Measurements from ENCODE around the gene PYCARD. TPM values are rescaled to one million over a fixed set of nuclear protein-coding genes. Genes with fewer than 3 reads are reported as not detected.

The PYCARD gene
- total and polyA plus RNA-seq, 10 of the 15 experiments (the other 5 are each of a cell fraction or from before 2014, with no cell fraction given) = 5.1 to 106 (median 45.9) TPM

- no peak overlapping the region for H3K4me3 ChIP-seq
- intact Hi-C loops (cut with micrococcal nuclease; ENCODE audit: unreplicated experiment) (no loop called here), in situ Hi-C loops (cut with MboI) (no loop called here)
- no peaks in the 10 kb centered on the region for H3K9me3 ChIP-seq (replicated peaks; ENCODE audit: control insufficient read depth, insufficient read depth, low read length)
- WGBS (ENCODE audit: insufficient coverage, insufficient replicate concordance, low lambda C conversion rate, missing lambda C conversion rate) = 97% methylated on average over 17 of the region's 17 CpGs
- CTCF ChIA-PET = interaction anchor here (1.2 kb wide), 1 partner anchor 9 kb away, joined by 3 read pairs; no protein-coding TSS in a partner anchor
- no peak overlapping the region; the same call in 1 of the 2 replicates for H3K27ac ChIP-seq (ENCODE audit: control insufficient read depth, insufficient read depth)
- no peaks in the 10 kb centered on the region for H3K27me3 ChIP-seq (replicated peaks in 1 of 2; ENCODE audit: control insufficient read depth in 2 of 2, insufficient read depth in 2 of 2, low read length in 1 of 2)
- RAD21 ChIA-PET (ENCODE audit: unreplicated experiment) = interaction anchor here (1.6 kb wide), 1 partner anchor 11 kb away, joined by 5 read pairs; the partner anchor contains the start of gene PYCARD
- BruUV-seq (replicated peaks) = no TSS peak
- H3K4me2 ChIP-seq (ENCODE audit: control insufficient read depth, insufficient read depth) = no peak overlapping the region
- SMC1A ChIA-PET (ENCODE audit: uncharacterized antibody, unreplicated experiment) = no interaction called here
- H2AFZ ChIP-seq (ENCODE audit: control insufficient read depth, low read depth, low read length) = no peak overlapping the region
- no peak for ATAC-seq
- no peaks in the 10 kb centered on the region; the same call in 1 of the 2 replicates for H4K20me1 ChIP-seq (ENCODE audit: control insufficient read depth, insufficient read depth)
- H3K79me2 ChIP-seq (ENCODE audit: control insufficient read depth, insufficient read depth, low read length) = peaks cover 30% of the 10 kb centered on the region
- no peak for DNase-seq (ENCODE audit: low read depth, low spot score)
- POLR2A ChIA-PET = interaction anchor here (0.8 to 1.4 kb wide), 2 partner anchors 10 to 12 kb away, joined by 4 read pairs; partner anchors contain the start of gene PYCARD
- TF ChIP-seq MXI1 (IDR thresholded peaks at IDR 0.05; ENCODE audit: low read depth, low read length) = no peak
- no peak for TF ChIP-seq CREB1 (IDR thresholded peaks at IDR 0.05; ENCODE audit: low read depth)
- peak; percentile 63; the same call in 1 of the 2 replicates for TF ChIP-seq POLR2AphosphoS5 (IDR thresholded peaks at IDR 0.05; ENCODE audit: low read length)
- TF ChIP-seq BACH1 (IDR thresholded peaks at IDR 0.05; ENCODE audit: borderline replicate concordance) = 0 out of 2 replicates have a peak, but pooled peaks have one; percentile 61
- peaks cover 35 to 79% of the 10 kb centered on the region in 2 experiments for H3K36me3 ChIP-seq (ENCODE audit: control insufficient read depth in 2 of 2, insufficient read depth in 2 of 2, low read length in 1 of 2)
- no peak overlapping the region for H3K9ac ChIP-seq (ENCODE audit: control insufficient read depth, insufficient read depth, low read length)
- FAIRE-seq = no peak
- H3K4me1 ChIP-seq (ENCODE audit: control insufficient read depth, insufficient read depth, low read length) = peaks cover 4% of the 10 kb centered on the region
These were observed 11.6 kb downstream of the PYCARD start for GRCh38 chr16:31190818-31191444.

GRCh38 chr16:31190061-31190460 lies 12.5 kb downstream of the PYCARD start:
- ChIA-PET RAD21 (ENCODE audit: unreplicated experiment) (interaction anchor here (0.9 to 1.6 kb wide), 2 partner anchors 12 to 13 kb away, joined by 3 to 5 read pairs; partner anchors contain the start of gene PYCARD), SMC1A (ENCODE audit: uncharacterized antibody, unreplicated experiment) (interaction anchor here (0.6 to 1.1 kb wide), 3 partner anchors 9 to 13 kb away, joined by 3 read pairs; partner anchors contain the start of gene PYCARD), POLR2A (interaction anchor here (0.5 to 1.4 kb wide), 4 partner anchors 11 to 169 kb away, joined by 4 to 6 read pairs (median 4); partner anchors contain the start of gene PYCARD), CTCF (interaction anchor here (1.2 kb wide), 2 partner anchors 25 to 195 kb away, joined by 3 read pairs; no protein-coding TSS in a partner anchor)
- DNase-seq (ENCODE audit: low read depth, low spot score) = no peak
- Histone ChIP-seq H3K27me3 (replicated peaks in 1 of 2; ENCODE audit: control insufficient read depth in 2 of 2, insufficient read depth in 2 of 2, low read length in 1 of 2) (no peaks in the 10 kb centered on the region), H3K36me3 (ENCODE audit: control insufficient read depth in 2 of 2, insufficient read depth in 2 of 2, low read length in 1 of 2) (peaks cover 40 to 80% of the 10 kb centered on the region in 2 experiments), H4K20me1 (ENCODE audit: control insufficient read depth, insufficient read depth) (no peaks in the 10 kb centered on the region; the same call in 1 of the 2 replicates), H3K9me3 (replicated peaks; ENCODE audit: control insufficient read depth, insufficient read depth, low read length) (no peaks in the 10 kb centered on the region), H3K4me1 (ENCODE audit: control insufficient read depth, insufficient read depth, low read length) (peaks cover 4% of the 10 kb centered on the region), H3K9ac (ENCODE audit: control insufficient read depth, insufficient read depth, low read length) (no peak overlapping the region), H3K4me2 (ENCODE audit: control insufficient read depth, insufficient read depth) (no peak overlapping the region), H2AFZ (ENCODE audit: control insufficient read depth, low read depth, low read length) (no peak overlapping the region), H3K4me3 (no peak overlapping the region), H3K27ac (ENCODE audit: control insufficient read depth, insufficient read depth) (no peak overlapping the region), H3K79me2 (ENCODE audit: control insufficient read depth, insufficient read depth, low read length) (peaks cover 38% of the 10 kb centered on the region)
- no peak for ATAC-seq
- WGBS (ENCODE audit: insufficient coverage, insufficient replicate concordance, low lambda C conversion rate, missing lambda C conversion rate) = 96% methylated on average over 12 of the region's 12 CpGs
- FAIRE-seq = no peak
- in situ Hi-C loops (cut with MboI) (no loop called here), intact Hi-C loops (cut with micrococcal nuclease; ENCODE audit: unreplicated experiment) (no loop called here)
- no TSS peak for BruUV-seq (replicated peaks)
- TF ChIP-seq KAT2A (conservative IDR thresholded peaks at IDR 0.05; ENCODE audit: control insufficient read depth, low read depth, low read length) (no peak), TBL1XR1 (IDR thresholded peaks at IDR 0.05; ENCODE audit: low read depth, low read length) (no peak), POLR2A (IDR thresholded peaks at IDR 0.05; ENCODE audit: low read depth, low read length) (peak; percentile 69), TARDBP (IDR thresholded peaks at IDR 0.05; ENCODE audit: borderline replicate concordance) (no peak), REST (IDR thresholded peaks at IDR 0.05; ENCODE audit: low read depth, low read length) (no peak)
